Sigmoid colon (tissue), 7 donors: Measurements from ENCODE around the gene SWAP70. TPM values are rescaled to one million over a fixed set of nuclear protein-coding genes. Genes with fewer than 3 reads are reported as not detected.

ENCODE experiments used
- DNase-seq: peaks from one replicate; pipeline ENCODE4 v3.0.0-alpha.2; 2019
- H3K27ac ChIP-seq, 4 donors: fragments of 200-600 bp; sonication (generic); one replicate each; pipeline ENCODE4 v1.5.1; 2016 to 2019; ENCODE audit warnings: mild to moderate bottlenecking in 1 of 4
- H3K27me3 ChIP-seq, 3 donors: fragments of 200-600 bp; sonication (generic); one replicate each; pipeline ENCODE4 v1.5.1; 2019; ENCODE audit warnings: mild to moderate bottlenecking in 1 of 3
- H3K36me3 ChIP-seq, 4 donors: fragments of 200-600 bp; sonication (generic); one replicate each; pipeline ENCODE4 v1.5.1; 2016 to 2019
- H3K4me1 ChIP-seq, 4 donors: fragments of 200-600 bp; sonication (generic); one replicate each; pipeline ENCODE4 v1.5.1; 2017 to 2019
- H3K4me3 ChIP-seq, 4 donors: fragments of 200-600 bp; sonication (generic); one replicate each; pipeline ENCODE4 v1.5.1; 2017 to 2019; ENCODE audit warnings: mild to moderate bottlenecking in 2 of 4, moderate library complexity in 1 of 4
- H3K9me3 ChIP-seq, 4 donors: fragments of 200-600 bp in 3 of 4; sonication (generic) in 3 of 4; one replicate each; pipeline versions ENCODE4 v1.5.1 to v1.6.1; 2013 to 2019
- CTCF ChIP-seq, 4 experiments: fragments of 450-650 bp in 3 of 4; fragments of 200-600 bp in 1 of 4; IDR thresholded peaks; one replicate each; pipeline ENCODE4 v1.5.1; 2016 to 2019; ENCODE audit warnings: antibody characterized with exemption in 4 of 4, mild to moderate bottlenecking in 3 of 4, moderate library complexity in 2 of 4
- EP300 ChIP-seq, 4 donors: sonication (generic); formaldehyde crosslinking; IDR thresholded peaks; one replicate each; pipeline ENCODE4 v1.6.1; 2017; ENCODE audit warnings: antibody characterized with exemption in 4 of 4
- POLR2A ChIP-seq, 2 donors: fragments of 450-650 bp; IDR thresholded peaks; one replicate each; pipeline ENCODE4 v1.6.1; 2016; ENCODE audit warnings: antibody characterized with exemption in 2 of 2, mild to moderate bottlenecking in 2 of 2, moderate library complexity in 2 of 2
- POLR2AphosphoS5 ChIP-seq, 4 donors: sonication (generic); formaldehyde crosslinking; IDR thresholded peaks; one replicate each; pipeline ENCODE4 v1.6.1; 2017; ENCODE audit warnings: antibody characterized with exemption in 4 of 4
- WGBS, 2 donors: extraction: QIAGEN DNeasy Blood & Tissue Kit; methylation state at CpG; one replicate each; pipeline ENCODE4 v1.1.7; 2013; 5-methylcytosine and 5-hydroxymethylcytosine counted together
- intact Hi-C: fragments of 100-400 bp; cut with DNase I; formaldehyde crosslinking; loops from one replicate; pipeline ENCODE4 v1.15.1; 2023
- polyA plus RNA-seq, 3 donors: library from polyadenylated mRNA; stranded (reverse); fragments of 200-250 nt; gene quantifications; one replicate each; pipeline ENCODE4 v1.2.3, GENCODE V29; 2013
- total RNA-seq, 4 donors: library from RNA; depleted of rRNA; stranded (reverse); fragments of >200 nt; gene quantifications; one replicate each; pipeline ENCODE4 v1.1.0, GENCODE V29; 2016
- donor health status: healthy with polysubstance abuse.
- donor health status: Bipolar disorder and iron deficiency.
- donor health status: healthy.

Gene SWAP70
- total and polyA plus RNA-seq, 7 donors = 9.5 to 30.3 (median 22.1) TPM

GRCh38 chr11:9753021-9753420 lies 89.1 kb downstream of the SWAP70 start:
- no peak overlapping the region for H3K4me3 ChIP-seq
- no peak overlapping the region for H3K27ac ChIP-seq
- intact Hi-C loops = loop anchor here (10.0 kb wide), 1 partner anchor 452 kb away; no protein-coding TSS in a partner anchor
- TF ChIP-seq CTCF (IDR thresholded peaks at IDR 0.05) (no peak), POLR2A (IDR thresholded peaks at IDR 0.05) (no peak), POLR2AphosphoS5 (IDR thresholded peaks at IDR 0.05) (no peak), EP300 (IDR thresholded peaks at IDR 0.05) (no peak)
- WGBS, 2 donors = 65 to 67% methylated on average over 3 of the region's 3 CpGs
- peaks cover 0 to 38% (median 6%) of the 10 kb centered on the region in 4 donors for H3K36me3 ChIP-seq
- H3K27me3 ChIP-seq = no peaks in the 10 kb centered on the region
- H3K9me3 ChIP-seq = no peaks in the 10 kb centered on the region
- peaks cover 0 to 14% (median 12%) of the 10 kb centered on the region in 4 donors for H3K4me1 ChIP-seq
- no peak for DNase-seq

GRCh38 chr11:9754010-9754471 lies 90.2 kb downstream of the SWAP70 start:
- WGBS, 2 donors = 80 to 92% methylated on average over 3 of the region's 3 CpGs
- no peak overlapping the region for H3K4me3 ChIP-seq

GRCh38 chr11:9755561-9756185 lies 91.8 kb downstream of the SWAP70 start:
- Histone ChIP-seq H3K27me3 (no peaks in the 10 kb centered on the region), H3K36me3 (peaks cover 0 to 16% (median under 1%) of the 10 kb centered on the region in 4 donors), H3K4me1 (peaks cover 0 to 35% (median 27%) of the 10 kb centered on the region in 4 donors), H3K9me3 (no peaks in the 10 kb centered on the region), H3K27ac (peak overlapping the region in 1 of 4 donors; percentile 9), H3K4me3 (no peak overlapping the region)
- TF ChIP-seq POLR2AphosphoS5 (IDR thresholded peaks at IDR 0.05) (no peak), POLR2A (IDR thresholded peaks at IDR 0.05) (no peak), CTCF (IDR thresholded peaks at IDR 0.05) (no peak), EP300 (IDR thresholded peaks at IDR 0.05) (no peak)
- 40 to 74% methylated on average over 7 of the region's 7 CpGs for WGBS, 2 donors
- DNase-seq = no peak
- intact Hi-C loops = loop anchor here (5.0 to 10.0 kb wide), 3 partner anchors 93 to 567 kb away; partner anchors contain the start of gene SWAP70

More at GRCh38 chr11:9754010-9754471, 90.2 kb downstream of the SWAP70 start:
- H3K27ac ChIP-seq = peak overlapping the region in 2 of 4 donors; percentile 0 to 44
- H3K9me3 ChIP-seq = no peaks in the 10 kb centered on the region
- H3K4me1 ChIP-seq = peaks cover 0 to 19% (median 11%) of the 10 kb centered on the region in 4 donors
- DNase-seq = no peak
- H3K27me3 ChIP-seq = no peaks in the 10 kb centered on the region
- intact Hi-C loops = loop anchor here (10.0 kb wide), 1 partner anchor 451 kb away; no protein-coding TSS in a partner anchor
- no peak for TF ChIP-seq POLR2AphosphoS5 (IDR thresholded peaks at IDR 0.05)
- TF ChIP-seq EP300 (IDR thresholded peaks at IDR 0.05) = no peak
- no peak for TF ChIP-seq CTCF (IDR thresholded peaks at IDR 0.05)
- TF ChIP-seq POLR2A (IDR thresholded peaks at IDR 0.05) = no peak
- H3K36me3 ChIP-seq = peaks cover 0 to 33% (median 6%) of the 10 kb centered on the region in 4 donors

GRCh38 chr11:9756461-9756860 lies 92.6 kb downstream of the SWAP70 start:
- intact Hi-C loops = loop anchor here (5.0 to 10.0 kb wide), 3 partner anchors 94 to 566 kb away; partner anchors contain the start of gene SWAP70
- TF ChIP-seq CTCF (IDR thresholded peaks at IDR 0.05) = no peak
- TF ChIP-seq POLR2A (IDR thresholded peaks at IDR 0.05) = no peak
- no peak for TF ChIP-seq POLR2AphosphoS5 (IDR thresholded peaks at IDR 0.05)
- no peak for TF ChIP-seq EP300 (IDR thresholded peaks at IDR 0.05)
- H3K4me1 ChIP-seq = peaks cover 0 to 37% (median 29%) of the 10 kb centered on the region in 4 donors
- no peak overlapping the region for H3K27ac ChIP-seq
- no peak overlapping the region for H3K4me3 ChIP-seq
- H3K36me3 ChIP-seq = peaks cover 0 to 8% (median 0%) of the 10 kb centered on the region in 4 donors
- no peaks in the 10 kb centered on the region for H3K9me3 ChIP-seq
- DNase-seq = no peak
- 88 to 94% methylated on average over 5 of the region's 5 CpGs for WGBS, 2 donors
- H3K27me3 ChIP-seq = no peaks in the 10 kb centered on the region
